GM18498 (cell line): ENCODE measurements around the gene MUC22.
"Not testable (repeated sequence)": the region's sequence is repeated elsewhere in the genome, so short reads cannot be mapped to it uniquely, and the experiment has no call there.

Experiments used
- ATAC-seq: cut with Tn5 transposase; IDR thresholded peaks from one replicate; pipeline ENCODE4 v1.9.1; 2021; ENCODE audit warnings: mild to moderate bottlenecking, moderate library complexity; ENCODE audit not compliant: unreplicated experiment

MUC22 gene

DNA sequence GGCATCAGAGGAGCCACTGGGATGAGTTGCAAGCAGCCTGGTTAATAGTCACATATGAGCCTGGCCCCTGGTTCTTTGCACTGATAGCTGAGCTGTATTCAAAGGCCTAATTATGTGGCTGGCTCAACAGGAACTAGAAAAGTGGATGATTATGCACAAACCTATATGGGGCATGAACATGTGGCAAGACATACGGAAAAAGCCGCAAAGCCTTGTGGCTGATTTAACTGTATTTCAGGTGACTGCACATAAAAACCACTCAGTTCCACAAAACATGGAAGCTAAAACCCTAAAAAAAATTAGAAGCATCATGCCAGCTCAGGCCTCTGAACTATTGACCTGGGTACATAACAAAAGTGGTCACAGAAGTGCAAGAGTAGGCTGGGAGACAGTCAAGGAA, 13.0 kb upstream of the MUC22 start:
- no peak for ATAC-seq

DNA sequence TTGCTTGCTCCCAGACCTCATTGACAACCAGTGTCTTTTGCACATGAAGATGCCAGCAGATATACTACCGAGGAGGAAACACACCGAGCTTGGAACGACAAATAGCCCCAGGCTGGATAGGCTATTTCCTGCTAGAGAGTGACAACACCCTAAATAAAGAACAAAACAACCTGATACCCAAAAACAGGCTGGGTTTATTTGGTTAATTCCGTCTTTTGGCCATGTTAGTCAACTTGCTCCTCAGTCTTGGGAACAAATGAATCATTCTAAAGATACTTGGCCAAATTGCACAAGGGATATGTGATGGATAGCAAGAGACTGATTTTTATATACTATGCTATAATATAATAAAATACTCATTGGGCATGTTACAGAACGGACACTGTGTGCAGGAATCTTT, 11.5 kb upstream of the MUC22 start:
- ATAC-seq = no peak

DNA sequence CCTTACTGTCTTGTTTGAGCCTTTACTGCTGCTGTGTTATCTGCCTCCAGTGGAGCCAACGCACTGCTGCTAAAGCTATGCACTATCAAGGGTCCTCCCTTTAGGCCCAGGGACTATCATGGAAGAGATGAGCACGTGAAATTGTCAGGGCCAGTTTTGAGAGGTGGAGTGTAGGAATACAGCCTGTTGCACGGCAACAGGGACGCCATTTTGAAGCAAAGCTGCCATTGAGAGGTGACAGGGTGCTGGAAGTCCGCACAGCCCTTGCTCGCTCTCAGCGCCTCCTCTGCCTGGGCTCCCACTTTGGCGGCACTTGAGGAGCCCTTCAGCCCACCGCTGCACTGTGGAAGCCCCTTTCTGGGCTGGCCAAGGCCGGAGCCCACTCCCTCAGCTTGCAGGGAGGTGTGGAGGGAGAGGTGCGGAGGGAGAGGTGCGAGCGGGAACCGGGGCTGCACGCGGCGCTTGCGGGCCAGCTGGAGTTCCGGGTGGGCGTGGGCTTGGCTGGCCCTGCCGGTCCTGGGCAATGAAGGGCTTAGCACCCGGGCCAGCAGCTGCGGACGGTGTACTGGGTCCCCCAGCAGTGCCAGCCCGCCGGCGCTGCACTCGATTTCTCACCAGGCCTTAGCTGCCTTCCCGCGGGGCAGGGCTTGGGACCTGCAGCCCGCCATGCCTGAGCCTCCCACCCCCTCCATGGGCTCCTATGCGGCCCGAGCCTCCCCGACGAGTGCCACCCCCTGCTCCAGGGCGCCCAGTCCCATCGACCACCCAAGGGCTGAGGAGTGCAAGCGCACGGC, 10.0 kb upstream of the MUC22 start:
- not testable (repeated sequence) for ATAC-seq

DNA sequence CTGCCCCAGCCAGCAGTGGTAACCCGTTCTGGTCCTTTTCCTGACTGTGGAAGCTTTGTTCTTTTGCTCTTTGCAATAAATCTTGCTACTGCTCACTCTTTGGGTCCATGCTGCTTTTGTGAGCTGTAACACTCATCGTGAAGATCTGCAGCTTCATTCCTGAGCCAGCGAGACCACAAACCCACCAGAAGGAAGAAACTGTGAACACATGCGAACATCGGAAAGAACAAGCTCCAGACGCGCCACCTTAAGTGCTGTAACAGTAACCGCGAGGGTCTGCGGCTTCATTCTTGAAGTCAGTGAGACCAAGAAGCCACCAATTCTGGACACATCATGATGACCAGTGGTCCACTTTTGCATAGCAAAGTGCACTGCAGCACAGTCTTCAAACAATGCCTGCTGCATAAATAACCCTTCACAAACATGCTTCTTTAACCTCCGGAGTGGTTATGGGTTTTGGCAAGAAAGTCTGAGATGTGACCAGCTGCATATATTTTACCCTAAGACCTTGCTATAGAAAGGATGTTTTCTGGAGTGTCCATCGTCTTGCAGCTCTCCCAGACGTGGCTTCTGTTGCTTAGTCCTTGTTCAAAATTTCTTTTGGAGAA, 8.9 kb upstream of the MUC22 start:
- ATAC-seq = no peak

DNA sequence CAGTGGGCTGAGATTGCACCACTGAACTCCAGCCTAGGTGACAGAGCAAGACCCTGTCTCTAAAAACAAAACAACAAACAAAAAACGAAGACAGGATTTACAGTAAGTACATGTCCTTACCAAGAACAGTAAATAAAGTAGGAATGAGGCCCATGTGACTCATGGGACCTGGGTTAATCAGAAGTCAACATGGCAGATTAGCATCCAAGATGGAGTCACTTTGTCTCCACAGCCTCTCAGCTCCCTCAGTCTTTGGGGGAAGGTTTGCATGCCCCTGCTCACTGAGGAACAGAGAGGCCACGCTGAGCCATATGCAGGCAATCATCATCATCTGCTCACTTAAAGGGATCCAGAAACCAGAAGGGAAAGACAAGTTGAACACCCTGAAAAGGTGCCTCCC, 7.8 kb upstream of the MUC22 start:
- no peak for ATAC-seq

DNA sequence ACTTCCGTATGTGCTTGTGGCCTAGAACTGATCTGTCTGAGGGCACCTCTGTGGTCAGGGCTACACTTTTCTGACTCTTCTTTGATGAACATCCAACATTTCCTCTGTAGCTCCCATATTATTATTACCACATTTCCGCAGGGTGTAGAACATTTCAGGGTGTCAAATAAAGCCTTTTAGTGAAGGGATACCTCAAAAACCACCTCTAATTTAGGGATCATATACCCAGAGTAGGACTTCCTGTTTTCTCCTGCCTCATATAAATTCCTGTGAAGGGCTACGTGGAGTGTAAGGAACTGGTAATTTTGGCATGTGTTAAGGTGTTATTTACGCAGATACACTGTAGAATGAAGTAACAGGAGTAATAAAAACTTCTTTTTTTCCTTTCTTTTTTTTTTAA, 5.5 kb upstream of the MUC22 start:
- no peak for ATAC-seq

DNA sequence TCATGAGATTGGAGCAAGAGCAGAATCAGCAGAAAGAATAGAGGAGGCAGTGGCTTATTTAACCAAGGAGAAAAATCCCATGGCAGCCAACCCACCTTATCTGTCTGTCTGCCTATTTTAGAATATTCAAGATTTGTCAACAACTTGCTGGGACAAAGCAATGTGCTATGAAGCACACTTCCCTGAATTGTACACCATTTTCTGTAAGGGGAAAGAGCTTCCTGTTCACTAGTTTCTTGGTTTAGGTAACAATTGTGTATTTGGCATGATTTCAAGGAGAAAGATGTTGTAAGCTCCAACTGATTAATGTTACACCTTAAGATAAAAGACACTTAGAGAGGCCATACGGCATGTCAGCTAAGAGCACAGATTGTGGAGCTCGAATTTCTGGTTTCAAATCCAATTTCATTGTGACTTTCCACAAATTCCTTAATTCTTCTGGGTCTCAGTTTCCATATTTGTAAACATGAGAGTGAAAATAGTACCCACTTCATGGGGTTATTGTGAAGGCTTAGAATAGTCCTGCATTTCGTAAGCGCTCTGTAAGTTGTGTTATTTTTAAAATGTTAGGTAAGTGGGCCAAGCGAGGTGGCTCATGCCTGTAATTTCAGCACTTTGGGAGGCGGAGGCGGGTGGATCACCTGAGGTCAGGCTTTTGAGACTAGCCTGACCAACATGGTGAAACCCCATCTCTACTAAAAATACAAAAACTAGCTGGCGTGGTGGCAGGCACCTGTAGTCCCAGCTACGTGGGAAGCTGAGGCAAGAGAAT, 4.8 kb upstream of the MUC22 start:
- no peak for ATAC-seq

DNA sequence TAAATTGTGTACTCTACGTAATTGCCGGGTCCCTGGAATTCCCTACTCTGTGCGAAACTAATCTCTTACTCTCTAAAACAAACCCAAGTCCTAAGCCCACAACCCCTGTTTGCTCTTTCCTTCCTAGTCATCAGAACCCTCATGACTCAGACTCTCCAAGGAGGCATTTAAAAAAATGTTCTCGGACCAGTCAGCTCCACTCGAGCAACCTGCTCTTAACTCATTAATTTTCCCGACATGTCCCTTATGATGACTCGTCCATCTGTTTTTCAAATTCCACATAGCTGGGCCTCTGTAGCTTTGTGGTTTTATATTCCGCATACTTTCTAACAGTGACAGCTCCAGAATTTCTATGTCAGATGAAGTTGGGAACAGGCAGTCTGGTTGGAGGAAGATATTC, 2.6 kb upstream of the MUC22 start:
- no peak for ATAC-seq

DNA sequence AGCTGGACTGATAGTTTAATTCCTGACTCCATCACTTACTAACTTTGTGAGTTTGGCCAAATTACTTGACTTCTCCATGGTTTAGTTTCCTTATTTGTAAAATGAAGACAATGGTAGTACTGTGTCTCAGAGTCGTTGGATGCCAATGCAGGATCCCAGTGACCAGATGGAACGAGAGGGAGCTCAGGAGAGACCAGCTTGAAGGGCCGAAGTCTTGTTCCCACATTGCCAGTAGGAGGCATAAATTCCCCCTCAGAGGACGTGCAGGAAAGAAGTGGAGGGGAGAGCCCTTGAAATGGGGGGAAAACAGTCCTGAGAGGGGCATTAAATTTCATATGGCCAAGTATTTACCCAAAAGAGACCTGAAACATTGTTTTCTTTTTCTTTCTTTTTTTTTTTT, 2.1 kb upstream of the MUC22 start:
- ATAC-seq = no peak

DNA sequence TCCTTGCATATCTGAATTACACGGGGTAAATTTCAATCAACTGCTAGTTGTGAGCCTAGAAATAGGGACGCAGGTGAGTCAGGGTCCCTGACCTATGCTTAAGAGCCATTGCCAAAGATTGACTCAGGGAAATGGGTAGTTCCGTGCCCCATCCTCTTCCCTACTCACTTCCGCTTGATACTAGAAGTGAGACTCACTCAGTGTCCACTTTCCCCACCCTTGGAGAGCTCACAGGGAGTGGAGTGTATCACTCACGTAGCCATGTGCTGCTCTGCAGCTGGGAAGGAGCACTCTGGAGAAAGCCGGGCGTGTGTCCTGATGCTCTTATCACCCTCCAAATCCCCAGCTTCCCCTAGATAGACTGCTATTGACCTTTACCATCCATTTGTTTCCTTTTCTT, 543 bp upstream of the MUC22 start:
- no peak for ATAC-seq

DNA sequence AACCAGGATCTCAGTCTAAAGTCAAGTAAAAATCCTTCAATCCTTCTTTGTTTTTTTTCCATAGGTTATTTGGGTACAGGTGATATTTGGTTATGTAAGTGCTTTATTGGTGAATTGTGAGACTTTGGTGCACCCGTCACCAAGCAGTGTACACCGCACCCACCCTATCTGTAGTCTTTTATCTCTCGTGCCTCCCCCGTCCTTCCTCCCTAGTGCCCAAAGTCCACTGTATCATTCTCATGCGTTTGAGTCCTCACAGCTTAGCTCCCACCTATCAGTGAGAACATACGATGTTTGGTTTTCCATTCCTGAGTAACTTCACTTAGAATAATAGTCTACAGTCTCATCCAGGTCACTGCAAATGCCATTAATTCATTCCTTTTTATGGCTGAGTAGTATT, 879 bp downstream of the MUC22 start:
- no peak for ATAC-seq

DNA sequence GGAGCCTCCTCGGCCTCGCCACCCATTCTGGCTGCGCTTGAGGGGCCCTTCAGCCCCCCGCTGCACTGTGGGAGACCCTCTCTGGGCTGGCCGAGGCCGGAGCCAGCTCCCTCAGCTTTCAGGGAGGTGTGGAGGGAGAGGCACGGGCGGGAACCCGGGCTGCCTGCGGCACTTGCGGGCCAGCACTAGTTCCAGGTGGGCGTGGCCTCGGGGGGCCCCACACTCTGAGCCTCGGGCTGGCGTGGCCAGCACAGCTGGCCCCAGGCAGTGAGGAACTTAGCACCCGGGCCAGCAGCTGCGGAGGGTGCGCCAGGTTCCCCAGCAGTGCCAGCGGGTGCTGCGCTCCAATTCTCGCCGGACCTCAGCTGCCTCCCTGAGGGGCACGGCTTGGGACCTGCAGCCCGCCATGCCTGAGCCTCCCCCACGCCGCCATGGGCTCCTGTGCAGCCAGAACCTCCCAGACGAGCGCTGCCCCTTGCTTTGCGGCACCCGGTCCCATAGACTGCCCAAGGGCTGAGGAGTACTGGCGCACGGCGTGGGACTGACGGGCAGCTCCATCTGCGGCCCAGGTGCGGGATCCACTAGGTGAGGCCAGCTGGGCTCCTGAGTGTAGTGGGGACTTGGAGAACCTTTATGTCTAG, 6.5 kb downstream of the MUC22 start:
- ATAC-seq = no peak

DNA sequence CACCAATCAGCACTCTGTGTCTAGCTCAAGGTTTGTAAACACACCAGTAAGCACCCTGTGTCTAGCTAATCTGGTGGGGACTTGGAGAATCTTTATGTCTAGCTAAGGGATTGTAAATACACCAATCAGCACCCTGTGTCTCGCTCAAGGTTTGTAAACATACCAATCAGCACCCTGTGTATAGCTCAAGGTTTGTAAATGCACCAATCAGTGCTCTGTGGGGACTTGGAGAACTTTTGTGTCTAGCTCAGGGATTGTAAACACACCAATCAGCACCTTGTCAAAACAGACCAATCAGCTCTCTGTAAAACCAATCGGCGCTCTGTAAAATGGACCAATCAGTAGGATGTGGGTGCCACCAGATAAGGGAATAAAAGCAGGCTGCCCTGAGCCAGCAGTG, 7.2 kb downstream of the MUC22 start:
- ATAC-seq = not testable (repeated sequence)

DNA sequence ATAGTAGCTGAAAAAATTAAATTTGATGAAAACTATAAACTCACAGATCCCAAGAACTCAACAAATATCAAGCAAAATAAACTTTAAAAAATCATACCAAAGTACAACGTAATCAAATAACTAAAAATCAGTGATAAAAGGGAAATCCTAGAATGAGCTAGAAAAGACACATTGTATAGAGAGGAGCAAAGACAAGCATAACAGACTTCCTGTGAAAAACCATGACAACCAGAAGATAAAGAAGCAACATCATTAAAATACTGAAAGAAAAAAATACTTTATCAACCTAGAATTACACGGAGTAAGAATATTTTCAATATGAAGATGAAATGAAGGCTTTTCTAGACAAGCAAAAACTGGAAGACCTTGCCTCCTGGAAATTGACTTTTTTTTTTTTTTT, 9.8 kb downstream of the MUC22 start:
- no peak for ATAC-seq

DNA sequence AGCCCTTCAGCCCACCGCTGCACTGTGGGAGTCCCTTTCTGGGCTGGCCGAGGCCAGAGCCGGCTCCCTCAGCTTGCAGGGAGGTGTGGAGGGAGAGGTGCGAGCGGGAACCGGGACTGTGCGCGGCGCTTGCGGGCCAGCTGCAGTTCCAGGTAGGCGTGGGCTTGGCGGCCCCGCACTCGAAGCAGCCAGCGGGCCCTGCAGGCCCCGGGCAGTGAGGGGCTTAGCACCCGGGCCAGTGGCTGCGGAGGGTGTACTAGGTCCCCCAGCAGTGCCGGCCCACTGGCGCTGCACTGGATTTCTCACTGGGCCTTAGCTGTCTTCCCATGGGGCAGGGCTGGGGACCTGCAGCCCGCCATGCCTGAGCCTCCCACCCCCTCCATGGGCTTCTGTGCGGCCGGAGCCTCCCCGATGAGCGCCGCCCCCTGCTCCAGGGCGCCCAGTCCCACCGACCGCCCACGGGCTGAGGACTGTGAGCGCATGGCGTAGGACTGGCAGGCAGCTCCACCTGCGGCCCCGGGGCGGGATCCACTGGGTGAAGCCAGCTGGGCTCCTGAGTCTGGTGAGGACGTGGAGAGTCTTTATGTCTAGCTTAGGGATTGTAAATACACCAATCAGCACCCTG, 10.5 kb downstream of the MUC22 start:
- not testable (repeated sequence) for ATAC-seq

DNA sequence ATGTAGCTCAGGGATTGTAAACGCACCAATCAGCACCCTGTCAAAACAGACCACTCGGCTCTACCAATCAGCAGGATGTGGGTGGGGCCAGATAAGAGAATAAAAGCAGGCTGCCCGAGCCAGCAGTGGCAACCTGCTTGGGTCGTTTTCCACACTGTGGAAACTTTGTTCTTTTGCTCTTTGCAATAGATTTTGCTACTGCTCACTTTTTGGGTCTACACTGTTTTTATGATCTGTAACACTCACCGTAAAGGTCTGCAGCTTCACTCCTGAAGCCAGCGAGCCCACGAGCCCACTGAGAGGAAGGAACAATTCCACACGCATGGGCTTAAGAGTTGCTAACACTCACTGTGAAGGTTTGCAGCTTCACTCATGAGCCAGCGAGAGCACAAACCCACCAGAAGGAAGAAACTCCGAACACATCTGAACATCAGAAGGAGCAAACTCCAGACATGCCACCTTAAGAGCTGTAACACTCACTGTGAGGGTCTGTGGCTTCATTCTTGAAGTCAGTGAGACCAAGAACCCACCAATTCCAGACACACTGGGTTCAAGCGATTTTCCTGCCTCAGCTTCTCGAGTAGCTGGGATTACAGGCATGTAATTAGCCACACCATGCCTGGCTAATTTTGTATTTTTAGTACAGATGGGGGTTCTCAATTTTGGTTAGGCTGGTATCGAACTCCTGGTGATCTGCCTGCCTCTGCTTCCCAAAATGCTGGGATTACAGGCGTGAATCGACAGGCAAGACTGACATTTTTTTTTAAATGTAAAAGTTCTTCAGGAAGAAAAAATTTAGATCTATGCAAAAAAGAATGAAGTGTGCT, 11.6 kb downstream of the MUC22 start:
- not testable (repeated sequence) for ATAC-seq

DNA sequence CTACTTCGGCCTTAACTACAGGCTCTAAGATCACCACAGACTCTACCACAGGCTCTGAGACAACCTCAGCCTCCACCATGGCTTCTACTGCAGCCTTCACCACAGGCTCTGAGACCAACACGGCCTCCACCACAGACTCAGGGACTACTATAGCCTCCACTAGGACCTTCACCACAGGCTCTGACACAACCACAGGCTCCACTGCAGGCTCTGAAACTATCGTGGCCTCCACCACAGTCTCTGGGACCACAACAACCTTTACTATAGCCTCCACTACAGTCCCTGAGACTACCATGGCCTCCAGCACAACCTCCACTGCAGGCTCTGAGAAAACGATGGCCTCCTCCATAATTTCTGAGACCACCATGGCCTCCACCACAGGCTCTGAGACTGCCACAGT, 15.3 kb downstream of the MUC22 start:
- ATAC-seq = no peak

DNA sequence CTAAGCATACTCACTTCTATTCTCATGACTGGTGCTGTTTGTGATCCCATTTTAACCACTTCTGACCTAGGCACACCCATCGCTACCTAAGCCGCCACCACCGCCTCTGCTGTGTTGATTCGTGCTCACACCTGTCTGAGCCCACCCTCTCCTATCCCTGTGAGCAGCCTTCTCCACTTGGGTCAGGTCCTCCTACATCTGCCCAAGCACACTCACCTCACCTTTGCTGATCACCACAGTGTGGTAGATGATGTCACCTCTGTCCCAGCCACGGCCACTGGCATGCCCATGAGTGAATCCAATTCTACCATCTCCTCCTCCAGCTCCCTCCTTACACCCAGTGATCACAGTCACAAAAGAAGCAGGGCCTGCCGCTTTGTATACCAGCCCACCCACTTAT, 20.8 kb downstream of the MUC22 start:
- no peak for ATAC-seq

DNA sequence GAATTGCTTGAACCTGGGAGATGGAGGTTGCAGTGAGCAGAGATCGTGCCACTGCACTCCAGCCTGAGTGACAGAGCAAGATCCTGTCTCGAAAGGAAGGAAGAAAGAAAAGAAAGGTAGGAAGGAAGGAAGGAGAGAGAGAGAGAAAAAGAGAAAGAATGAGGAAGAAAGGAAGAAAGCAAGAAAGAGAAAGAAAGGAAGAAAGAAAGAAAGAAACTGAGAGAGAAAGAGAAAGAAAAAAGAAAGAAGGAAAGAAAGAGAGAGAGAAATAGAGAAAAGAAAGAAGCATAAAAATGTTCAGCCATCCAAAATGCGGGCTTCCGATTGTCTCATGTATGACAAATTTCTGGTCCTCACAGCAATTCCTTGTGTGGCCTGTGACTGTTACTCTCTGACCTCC, 22.8 kb downstream of the MUC22 start:
- ATAC-seq = no peak

DNA sequence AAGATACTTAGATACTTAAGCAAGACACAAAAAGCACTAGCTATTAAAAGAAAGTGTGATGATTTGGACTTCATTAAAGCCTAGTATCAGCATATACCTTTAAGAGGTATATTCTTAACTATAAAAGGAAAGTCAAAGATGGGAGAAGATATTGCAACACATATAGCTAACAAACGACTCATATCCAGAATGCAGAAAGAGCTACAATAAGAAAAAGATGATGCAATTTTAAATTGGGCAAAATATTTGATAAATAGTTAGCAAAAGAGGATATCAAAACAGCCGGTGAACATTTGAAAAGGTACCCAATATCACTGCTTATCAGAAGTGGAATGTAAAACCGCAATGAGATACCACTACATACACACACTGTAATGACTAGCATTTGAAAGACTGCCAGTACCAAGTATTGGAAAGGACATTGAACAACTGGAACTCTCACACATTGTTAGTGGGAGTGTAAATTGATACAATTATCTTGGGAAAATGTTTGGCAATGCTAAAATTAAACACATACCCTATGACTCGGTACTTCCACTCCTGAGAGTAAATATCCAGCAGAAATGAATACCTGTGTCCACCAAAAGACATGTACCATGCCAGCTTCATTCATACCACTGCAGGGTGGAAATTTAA, 25.7 kb downstream of the MUC22 start:
- ATAC-seq = no peak
